K562 (cell line): ENCODE results near the gene NTM. TPM values are rescaled to one million over a fixed set of nuclear protein-coding genes. Genes with fewer than 3 reads are reported as not detected.

ENCODE experiments used
- ATAC-seq: fragments of 200-7000 bp; cut with Tn5 transposase; 3 replicates; pipeline ENCODE4 v1.9.1; 2020; ENCODE audit warnings: moderate library complexity
- BruUV-seq: library from RNA; stranded (reverse); fragments of 400-500 nt; replicated peaks from 2 replicates; lab custom pipeline; 2021; lab: Mats Ljungman, UMichigan
- CTCF ChIA-PET: fragments of 300-600 bp; formaldehyde crosslinking; extraction: SDS; loops from one replicate; lab custom pipeline; 2021; ENCODE audit warnings: low intra/inter-chr PET ratio; lab: Yijun Ruan, JAX
- POLR2A ChIA-PET: fragments of 300-600, 350-650 bp; sonication (Branson Sonifier 250); formaldehyde crosslinking; extraction: SDS; loops from one replicate; lab custom pipeline; 2021; ENCODE audit warnings: antibody characterized with exemption, inconsistent platforms; lab: Yijun Ruan, JAX
- DNase-seq, 4 experiments: peaks; one replicate each; pipeline versions ENCODE4 v3.0.0 to v3.0.0-alpha.2; 2011 to 2018; ENCODE audit warnings: low spot score in 3 of 4, mixed read lengths in 3 of 4; ENCODE audit errors: extremely low read depth in 1 of 4
- FAIRE-seq: peaks from 2 replicates; lab custom pipeline; 2011; peaks lifted over from hg19 to GRCh38; lab: Jason Lieb, UNC
- H2AFZ ChIP-seq: 2 replicates; pipeline ENCODE4 v1.6.0; 2011; ENCODE audit warnings: low read depth, low read length, control low read depth, inconsistent platforms
- H3K27ac ChIP-seq: fragments of 200-600 bp; 3 replicates; pipeline ENCODE4 v1.8.0; 2011; ENCODE audit warnings: low read depth, mild to moderate bottlenecking, control low read depth, inconsistent platforms, low read length, moderate library complexity, mixed read lengths; ENCODE audit errors: extremely low read depth
- H3K27me3 ChIP-seq, 2 experiments: fragments of 300-600 bp in 1 of 2; 2 replicates in 1 of 2; 3 replicates in 1 of 2; pipeline versions ENCODE4 v1.6.0 to v1.8.0; 2011; ENCODE audit warnings: inconsistent platforms in 2 of 2, low read length in 2 of 2, mild to moderate bottlenecking in 1 of 2, mixed read lengths in 1 of 2, moderate library complexity in 1 of 2; ENCODE audit not compliant: control insufficient read depth in 2 of 2, insufficient read depth in 2 of 2
- H3K36me3 ChIP-seq: fragments of 300-600 bp; 3 replicates; pipeline ENCODE4 v1.8.0; 2011; ENCODE audit warnings: mild to moderate bottlenecking, low read length, inconsistent platforms; ENCODE audit not compliant: control insufficient read depth, insufficient read depth
- H3K4me1 ChIP-seq, 2 experiments: fragments of 200-600 bp in 1 of 2; replicated peaks in 1 of 2; 2 replicates in 1 of 2; 3 replicates in 1 of 2; pipeline versions ENCODE4 v1.5.1 to v1.8.0; 2011; ENCODE audit warnings: inconsistent platforms in 2 of 2, low read length in 2 of 2, mild to moderate bottlenecking in 1 of 2, mixed read lengths in 1 of 2, moderate library complexity in 1 of 2; ENCODE audit not compliant: control insufficient read depth in 2 of 2, insufficient read depth in 2 of 2
- H3K4me2 ChIP-seq: 2 replicates; pipeline ENCODE4 v1.6.1; 2011; ENCODE audit warnings: low read length, control low read depth, inconsistent platforms, mixed read lengths; ENCODE audit not compliant: insufficient read depth
- H3K4me3 ChIP-seq: fragments of 200-600 bp; sonication (generic), shearing (Covaris generic); 2 replicates; pipeline ENCODE4 v1.5.1; 2016; ENCODE audit warnings: control low read depth, inconsistent platforms
- H3K79me2 ChIP-seq: fragments of 200-600 bp; 3 replicates; pipeline ENCODE4 v1.8.0; 2011; ENCODE audit warnings: low read length, inconsistent platforms; ENCODE audit not compliant: control insufficient read depth, insufficient read depth
- H3K9ac ChIP-seq, 2 experiments: 2 replicates each; pipeline versions ENCODE4 v1.6.0 to v1.6.1; 2011; ENCODE audit warnings: low read depth in 2 of 2, low read length in 2 of 2, control low read depth in 1 of 2, inconsistent platforms in 1 of 2, mild to moderate bottlenecking in 1 of 2, mixed read lengths in 1 of 2; ENCODE audit not compliant: insufficient read depth in 1 of 2
- H3K9me1 ChIP-seq: one replicate; pipeline ENCODE4 v1.6.0; 2011; ENCODE audit warnings: inconsistent platforms, mild to moderate bottlenecking, low read length, moderate library complexity; ENCODE audit not compliant: control insufficient read depth, insufficient read depth
- H3K9me3 ChIP-seq: replicated peaks from 2 replicates; pipeline ENCODE4 v1.5.1; 2011; ENCODE audit warnings: low read depth, low read length, inconsistent platforms; ENCODE audit not compliant: control insufficient read depth, insufficient read depth
- H4K20me1 ChIP-seq: replicated peaks from 2 replicates; pipeline ENCODE4 v1.6.1; 2011; ENCODE audit warnings: low read length, inconsistent platforms, mixed read lengths; ENCODE audit not compliant: control insufficient read depth, insufficient read depth
- CHCHD3 ChIP-seq: fragments of 250-450 bp; sonication (Bioruptor Pico); IDR thresholded peaks from 2 replicates; pipeline ENCODE4 v2.1.2; 2022; ENCODE audit warnings: mild to moderate bottlenecking
- ELF2 ChIP-seq: fragments of 250-450 bp; sonication (Bioruptor Pico); IDR thresholded peaks from 2 replicates; pipeline ENCODE4 v1.5.0; 2021; ENCODE audit warnings: mild to moderate bottlenecking
- HNRNPL ChIP-seq: fragments of 200-400 bp; formaldehyde crosslinking; IDR thresholded peaks from 2 replicates; pipeline ENCODE4 v1.6.1; 2017; ENCODE audit warnings: low read depth, mild to moderate bottlenecking, low read length
- HOXB6 ChIP-seq: fragments of 250-450 bp; sonication (Bioruptor Pico); IDR thresholded peaks from 2 replicates; pipeline ENCODE4 v1.5.1; 2022; ENCODE audit warnings: mild to moderate bottlenecking, borderline replicate concordance
- MAZ ChIP-seq, 2 experiments: fragments of 450-650 bp in 1 of 2; sonication (generic) in 1 of 2; formaldehyde crosslinking; IDR thresholded peaks in 1 of 2; conservative IDR thresholded peaks in 1 of 2; 2 replicates each; pipeline versions ENCODE4 v1.4.0 to v1.5.0; 2020; ENCODE audit warnings: mild to moderate bottlenecking in 1 of 2, missing genetic modification reagents in 1 of 2
- MEF2A ChIP-seq: IDR thresholded peaks from 2 replicates; pipeline ENCODE4 v1.6.1; 2011; ENCODE audit warnings: low read depth, mild to moderate bottlenecking, low read length, moderate library complexity; ENCODE audit not compliant: control insufficient read depth
- NR3C1 ChIP-seq: sonication (generic); formaldehyde crosslinking; IDR thresholded peaks from 2 replicates; pipeline ENCODE4 v1.8.1; 2022; ENCODE audit warnings: missing genetic modification reagents
- SIN3A ChIP-seq, 2 experiments: fragments of 150-350 bp in 1 of 2; IDR thresholded peaks; 2 replicates each; pipeline ENCODE4 v1.6.1; 2011 to 2016; ENCODE audit warnings: borderline replicate concordance in 2 of 2, low read depth in 2 of 2, low read length in 2 of 2, mild to moderate bottlenecking in 2 of 2, moderate library complexity in 2 of 2; ENCODE audit not compliant: control insufficient read depth in 1 of 2
- SMC3 ChIP-seq: conservative IDR thresholded peaks from 2 replicates; pipeline ENCODE4 v1.6.1; 2011; ENCODE audit warnings: low read depth, low read length, improper control_type of control experiment; ENCODE audit not compliant: insufficient read depth
- TAL1 ChIP-seq: fragments of 450-650 bp; IDR thresholded peaks from 2 replicates; pipeline ENCODE4 v1.6.1; 2016; ENCODE audit warnings: mild to moderate bottlenecking
- TEAD1 ChIP-seq, 2 experiments: fragments of 450-650 bp in 1 of 2; sonication (generic) in 1 of 2; formaldehyde crosslinking; IDR thresholded peaks; 2 replicates each; pipeline versions ENCODE4 v1.4.0 to v1.8.0; 2020 to 2022; ENCODE audit warnings: mild to moderate bottlenecking in 2 of 2, missing genetic modification reagents in 1 of 2
- ZNF445 ChIP-seq: fragments of 250-450 bp; sonication (Bioruptor Pico); IDR thresholded peaks from 2 replicates; pipeline ENCODE4 v1.4.0; 2020; ENCODE audit warnings: low read depth, mild to moderate bottlenecking, moderate library complexity
- ZNF507 ChIP-seq: conservative IDR thresholded peaks from 2 replicates; pipeline ENCODE4 v1.6.1; 2017; ENCODE audit warnings: missing genetic modification characterization, missing compliant biosample characterization
- WGBS: fragments of 100-300 bp; shearing (Covaris generic); methylation state at CpG from one replicate; pipeline ENCODE4 v1.1.6; 2016; ENCODE audit warnings: low coverage, mixed read lengths; ENCODE audit not compliant: insufficient coverage; ENCODE audit errors: missing lambda C conversion rate; 5-methylcytosine and 5-hydroxymethylcytosine counted together
- in situ Hi-C: fragments of 300-500 bp; cut with MboI; formaldehyde crosslinking; loops from 4 replicates; pipeline ENCODE4 v1.15.0; 2018; ENCODE audit warnings: inconsistent platforms, mixed read lengths
- intact Hi-C: fragments of 100-400 bp; cut with micrococcal nuclease; formaldehyde crosslinking; loops from 2 replicates; pipeline ENCODE4 v1.14.2; 2022
- polyA plus RNA-seq, 8 experiments: library from polyadenylated mRNA; depleted of rRNA in 4 of 8; stranded (reverse) in 5 of 8; unstranded in 3 of 8; fragments of >200 nt; fragmentation: Nextera tagmentation in 2 of 8; fragmentation: Illumina TruSeq in 1 of 8; extraction: Ambion mirVana in 2 of 8; extraction: Trizol in 1 of 8; gene quantifications; 2 replicates each; pipeline versions ENCODE4 v1.2.1 to v1.2.3, GENCODE V29; 2011 to 2014; ENCODE audit warnings: inconsistent platforms in 1 of 8, missing spikeins in 1 of 8
- total RNA-seq, 7 experiments: library from RNA; depleted of rRNA in 6 of 7; stranded (reverse); fragments of >200 nt in 6 of 7; fragmentation: Illumina TruSeq in 2 of 7; extraction: Trizol in 2 of 7; gene quantifications; 2 replicates each; pipeline versions ENCODE4 v1.2.1 to v1.2.3, GENCODE V29; 2011 to 2021; ENCODE audit warnings: low replicate concordance in 1 of 7
- TF ChIP-seq, protein P1 (sequence below): fragments of 250-450 bp; sonication (Bioruptor Pico); IDR thresholded peaks from 2 replicates; pipeline ENCODE4 v1.4.0; 2020; ENCODE audit warnings: mild to moderate bottlenecking
- TF ChIP-seq, protein P2 (sequence below): sonication (generic); formaldehyde crosslinking; IDR thresholded peaks from 2 replicates; pipeline ENCODE4 v1.8.0; 2022; ENCODE audit warnings: missing genetic modification reagents, mild to moderate bottlenecking, borderline replicate concordance

The NTM gene
- total and polyA plus RNA-seq, 9 of the 15 experiments (the other 6 are each of a cell fraction or from before 2014, with no cell fraction given), result not detected

DNA sequence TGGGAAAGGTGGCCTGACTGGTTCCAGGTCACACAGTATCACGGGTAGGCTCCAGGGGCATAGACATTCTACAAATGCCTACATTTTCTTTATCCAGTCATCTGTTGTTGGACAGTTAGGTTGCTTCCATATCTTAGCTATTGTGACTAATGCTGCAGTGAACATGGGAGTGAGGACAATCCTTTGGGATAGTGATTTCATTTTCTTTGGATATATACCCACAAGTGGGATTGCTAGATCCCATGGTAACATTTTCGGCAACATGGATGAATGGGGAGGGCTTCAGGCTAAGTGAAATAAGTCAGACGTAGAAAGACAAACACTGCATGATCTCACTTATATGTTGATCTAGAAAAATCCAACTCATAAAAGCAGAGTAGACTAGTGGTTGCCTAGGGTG, 744.3 kb downstream of the NTM start:
- no peak for TF ChIP-seq TAL1
- TF ChIP-seq SMC3, result no peak
- TF ChIP-seq ZNF507 (tag), result no peak
- TF ChIP-seq ZNF445 (CRISPR knock-in tag), result no peak
- FAIRE-seq, result no peak
- no peak overlapping the region for H2AFZ ChIP-seq
- intact Hi-C loops, result no loop called here
- no peak overlapping the region for H3K4me2 ChIP-seq
- no peaks in the 10 kb centered on the region for H3K36me3 ChIP-seq
- H3K27ac ChIP-seq, result no peak overlapping the region
- H3K9me1 ChIP-seq, result no peaks in the 10 kb centered on the region
- H4K20me1 ChIP-seq, result no peaks in the 10 kb centered on the region
- H3K9ac ChIP-seq, result no peak overlapping the region
- no peaks in the 10 kb centered on the region for H3K27me3 ChIP-seq
- ChIA-PET CTCF (no interaction called here), POLR2A (no interaction called here)
- in situ Hi-C loops, result no loop called here
- no peak for DNase-seq
- H3K4me3 ChIP-seq, result no peak overlapping the region
- H3K79me2 ChIP-seq, result no peaks in the 10 kb centered on the region
- no peak for ATAC-seq
- no peaks in the 10 kb centered on the region for H3K9me3 ChIP-seq
- WGBS, result 2% methylated on average over 3 of the region's 3 CpGs
- H3K4me1 ChIP-seq, result no peaks in the 10 kb centered on the region
- BruUV-seq, result no TSS peak

DNA sequence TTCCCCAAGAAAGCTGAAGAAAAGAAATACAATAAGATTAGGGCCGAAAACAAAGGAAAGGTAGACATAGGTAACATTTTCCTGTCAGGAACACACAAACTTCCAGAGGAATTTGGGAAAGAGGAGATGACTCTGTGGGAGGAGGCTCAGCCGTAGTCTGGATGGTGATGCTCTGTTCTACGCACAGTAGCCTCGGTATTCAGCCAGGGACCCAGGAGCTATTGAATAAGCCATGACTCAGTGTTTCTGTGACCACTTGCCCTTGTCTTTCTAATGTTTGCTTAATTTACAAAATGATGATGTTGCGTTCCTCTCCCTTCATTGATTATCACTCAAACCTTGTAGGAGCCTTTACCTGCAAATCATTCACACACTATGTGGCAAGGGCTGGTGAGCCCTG, 745.0 kb downstream of the NTM start:
- ChIA-PET CTCF (no interaction called here), POLR2A (no interaction called here)
- in situ Hi-C loops, result no loop called here
- Histone ChIP-seq H3K27me3 (no peaks in the 10 kb centered on the region), H2AFZ (no peak overlapping the region), H3K9me1 (no peaks in the 10 kb centered on the region), H3K27ac (no peak overlapping the region), H3K36me3 (no peaks in the 10 kb centered on the region), H4K20me1 (no peaks in the 10 kb centered on the region), H3K9ac (no peak overlapping the region), H3K4me2 (no peak overlapping the region), H3K9me3 (no peaks in the 10 kb centered on the region), H3K4me1 (no peaks in the 10 kb centered on the region), H3K79me2 (no peaks in the 10 kb centered on the region), H3K4me3 (no peak overlapping the region)
- FAIRE-seq, result no peak
- no peak for DNase-seq
- intact Hi-C loops, result no loop called here
- WGBS, result 4% methylated on average over 5 of the region's 5 CpGs
- no peak for ATAC-seq
- BruUV-seq, result no TSS peak
- TF ChIP-seq HOXB6 (CRISPR knock-in tag), result no peak
- no peak for TF ChIP-seq HNRNPL
- TF ChIP-seq MAZ (CRISPR knock-in tag; conservative IDR thresholded peaks at IDR 0.05 in 1 of 2, IDR thresholded peaks at IDR 0.05 in 1 of 2), result no peak
- no peak for TF ChIP-seq TEAD1 (CRISPR knock-in tag; IDR thresholded peaks at IDR 0.05)
- no peak for TF ChIP-seq ELF2 (CRISPR knock-in tag)
- TF ChIP-seq SIN3A (IDR thresholded peaks at IDR 0.05; ENCODE audit: borderline replicate concordance in 2 of 2, control insufficient read depth in 1 of 2, low read depth in 2 of 2, low read length in 2 of 2), result no peak
- TF ChIP-seq MEF2A, result no peak
- TF ChIP-seq NR3C1 (CRISPR knock-in tag), result no peak
- TF ChIP-seq CHCHD3 (CRISPR knock-in tag), result no peak
- TF ChIP-seq, protein P1, sequence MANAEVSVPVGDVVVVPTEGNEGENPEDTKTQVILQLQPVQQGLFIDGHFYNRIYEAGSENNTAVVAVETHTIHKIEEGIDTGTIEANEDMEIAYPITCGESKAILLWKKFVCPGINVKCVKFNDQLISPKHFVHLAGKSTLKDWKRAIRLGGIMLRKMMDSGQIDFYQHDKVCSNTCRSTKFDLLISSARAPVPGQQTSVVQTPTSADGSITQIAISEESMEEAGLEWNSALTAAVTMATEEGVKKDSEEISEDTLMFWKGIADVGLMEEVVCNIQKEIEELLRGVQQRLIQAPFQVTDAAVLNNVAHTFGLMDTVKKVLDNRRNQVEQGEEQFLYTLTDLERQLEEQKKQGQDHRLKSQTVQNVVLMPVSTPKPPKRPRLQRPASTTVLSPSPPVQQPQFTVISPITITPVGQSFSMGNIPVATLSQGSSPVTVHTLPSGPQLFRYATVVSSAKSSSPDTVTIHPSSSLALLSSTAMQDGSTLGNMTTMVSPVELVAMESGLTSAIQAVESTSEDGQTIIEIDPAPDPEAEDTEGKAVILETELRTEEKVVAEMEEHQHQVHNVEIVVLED (CRISPR knock-in tag), result no peak
- TF ChIP-seq, protein P2, sequence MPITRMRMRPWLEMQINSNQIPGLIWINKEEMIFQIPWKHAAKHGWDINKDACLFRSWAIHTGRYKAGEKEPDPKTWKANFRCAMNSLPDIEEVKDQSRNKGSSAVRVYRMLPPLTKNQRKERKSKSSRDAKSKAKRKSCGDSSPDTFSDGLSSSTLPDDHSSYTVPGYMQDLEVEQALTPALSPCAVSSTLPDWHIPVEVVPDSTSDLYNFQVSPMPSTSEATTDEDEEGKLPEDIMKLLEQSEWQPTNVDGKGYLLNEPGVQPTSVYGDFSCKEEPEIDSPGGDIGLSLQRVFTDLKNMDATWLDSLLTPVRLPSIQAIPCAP (CRISPR knock-in tag), result no peak
